GM19099 (cell line): Measurements from ENCODE around the gene ARL6IP5.

Source experiments
- POLR2A ChIP-seq: IDR thresholded peaks from 3 replicates; pipeline ENCODE4 v1.6.1; 2011; ENCODE audit warnings: low read depth; ENCODE audit not compliant: insufficient read length; ENCODE audit errors: extremely low read depth

The ARL6IP5 gene

DNA sequence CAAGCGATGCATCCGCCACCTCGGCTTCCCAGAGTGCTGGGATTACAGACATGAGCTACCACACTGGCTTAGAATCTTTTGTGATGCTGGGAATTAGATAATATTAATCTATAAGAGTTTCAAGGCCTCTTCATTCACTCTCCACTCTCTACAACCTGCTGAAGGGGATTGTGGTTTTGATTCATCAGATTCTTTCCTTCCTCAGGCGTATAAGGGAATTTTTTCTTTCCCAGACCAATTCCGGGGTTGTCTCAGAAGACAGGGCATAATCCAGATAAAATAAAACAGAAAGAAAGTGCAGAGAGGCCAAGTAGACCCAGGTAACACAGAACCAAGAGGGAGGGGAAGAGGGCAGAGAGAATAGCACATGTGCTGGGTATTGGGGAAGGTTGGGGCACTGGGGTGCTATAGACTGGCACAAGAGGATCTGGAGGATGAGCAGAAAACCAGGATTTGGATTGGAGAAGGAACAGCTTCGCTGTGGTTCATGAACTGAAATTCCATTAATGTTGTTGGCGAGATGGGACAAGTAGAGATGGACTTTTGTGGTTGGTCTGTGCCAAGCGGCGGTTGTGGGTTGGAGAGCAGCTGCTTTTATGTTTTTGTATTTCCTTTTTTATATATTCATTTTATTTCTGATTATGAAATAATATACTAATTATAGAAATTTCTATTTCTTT, 12.8 kb downstream of the ARL6IP5 start:
- TF ChIP-seq POLR2A = no peak

DNA sequence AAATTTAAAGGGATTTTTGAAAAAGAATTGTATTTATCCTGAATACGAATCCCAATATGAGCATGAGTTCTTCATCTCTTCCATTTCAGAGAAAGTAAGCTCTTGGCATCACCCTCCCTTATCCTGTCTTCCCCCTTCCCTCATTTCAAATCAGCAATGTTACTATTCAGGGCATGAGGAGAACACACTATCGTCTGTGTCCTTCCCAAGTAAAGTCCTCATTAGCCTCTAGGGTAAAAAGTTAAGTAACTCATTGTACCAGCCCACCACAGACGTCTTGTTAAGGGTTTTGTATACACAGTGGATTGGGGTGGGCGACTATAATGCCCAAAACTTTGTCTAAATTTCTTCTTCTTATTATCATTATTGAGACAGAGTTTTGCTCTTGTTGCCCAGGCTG, 14.8 kb downstream of the ARL6IP5 start:
- TF ChIP-seq POLR2A = no peak

DNA sequence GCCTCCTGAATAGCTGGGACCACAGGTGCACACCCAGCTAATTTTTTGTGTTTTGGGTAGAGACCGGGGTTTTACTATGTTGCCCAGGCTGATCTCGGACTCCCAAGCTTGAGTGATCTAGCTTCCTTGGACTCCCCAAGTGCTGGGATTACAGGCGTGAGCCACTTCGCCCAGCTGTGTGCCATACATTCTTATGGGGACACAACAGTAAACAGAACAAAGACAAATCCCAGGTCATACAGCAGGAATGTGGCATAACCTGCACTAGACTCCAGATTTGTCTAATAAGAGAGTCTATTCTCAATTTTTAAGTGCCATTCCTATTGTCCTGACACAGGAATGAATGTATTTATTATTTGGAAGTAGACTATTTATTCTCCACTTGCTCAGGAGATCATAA, 17.6 kb downstream of the ARL6IP5 start:
- no peak for TF ChIP-seq POLR2A

DNA sequence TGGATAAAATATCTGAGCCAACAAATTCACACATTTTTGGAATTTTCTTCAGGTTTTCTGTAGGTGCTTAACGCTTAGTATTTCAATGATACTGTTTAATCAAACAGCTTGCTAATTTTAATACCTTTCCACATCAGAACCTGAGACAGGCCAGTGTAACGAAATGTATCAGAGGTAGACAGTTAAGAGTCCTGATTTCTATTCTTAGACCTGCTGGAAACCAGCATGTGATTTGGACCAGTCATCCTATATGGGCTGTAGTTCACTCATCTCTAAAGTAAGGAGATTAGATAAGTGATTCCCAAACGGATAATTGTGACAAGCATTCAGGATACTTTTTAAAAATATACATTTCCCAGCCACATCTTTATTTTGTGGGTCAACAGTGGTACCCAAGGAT, 18.4 kb downstream of the ARL6IP5 start:
- no peak for TF ChIP-seq POLR2A

DNA sequence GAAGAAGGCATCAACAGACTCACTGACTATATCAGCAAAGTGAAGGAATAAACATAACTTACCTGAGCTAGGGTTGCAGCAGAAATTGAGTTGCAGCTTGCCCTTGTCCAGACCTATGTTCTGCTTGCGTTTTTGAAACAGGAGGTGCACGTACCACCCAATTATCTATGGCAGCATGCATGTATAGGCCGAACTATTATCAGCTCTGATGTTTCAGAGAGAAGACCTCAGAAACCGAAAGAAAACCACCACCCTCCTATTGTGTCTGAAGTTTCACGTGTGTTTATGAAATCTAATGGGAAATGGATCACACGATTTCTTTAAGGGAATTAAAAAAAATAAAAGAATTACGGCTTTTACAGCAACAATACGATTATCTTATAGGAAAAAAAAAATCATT, 19.8 kb downstream of the ARL6IP5 start:
- no peak for TF ChIP-seq POLR2A

DNA sequence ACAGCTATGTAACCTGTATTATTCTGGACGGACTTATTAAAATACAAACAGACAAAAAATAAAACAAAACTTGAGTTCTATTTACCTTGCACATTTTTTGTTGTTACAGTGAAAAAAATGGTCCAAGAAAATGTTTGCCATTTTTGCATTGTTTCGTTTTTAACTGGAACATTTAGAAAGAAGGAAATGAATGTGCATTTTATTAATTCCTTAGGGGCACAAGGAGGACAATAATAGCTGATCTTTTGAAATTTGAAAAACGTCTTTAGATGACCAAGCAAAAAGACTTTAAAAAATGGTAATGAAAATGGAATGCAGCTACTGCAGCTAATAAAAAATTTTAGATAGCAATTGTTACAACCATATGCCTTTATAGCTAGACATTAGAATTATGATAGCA, 20.6 kb downstream of the ARL6IP5 start:
- TF ChIP-seq POLR2A = no peak

DNA sequence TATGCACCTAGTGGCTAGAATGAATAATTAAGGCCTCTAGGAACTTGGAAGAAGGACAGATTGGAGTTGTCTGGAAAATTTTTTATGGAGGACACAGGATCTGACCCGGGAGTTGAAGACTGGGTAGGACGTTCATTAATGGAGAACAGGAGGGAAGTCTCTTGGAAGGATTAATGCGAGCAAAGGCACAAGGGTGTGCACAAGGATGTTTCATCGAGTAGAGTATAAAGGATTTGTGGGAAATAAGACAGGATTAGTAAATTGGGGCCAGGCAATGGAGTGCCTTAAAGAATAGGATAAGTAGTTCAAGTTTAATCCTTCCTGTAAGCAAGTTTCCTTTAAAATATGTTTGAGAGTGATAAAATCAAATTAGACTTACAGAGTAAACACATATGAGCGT, 23.1 kb downstream of the ARL6IP5 start:
- no peak for TF ChIP-seq POLR2A

DNA sequence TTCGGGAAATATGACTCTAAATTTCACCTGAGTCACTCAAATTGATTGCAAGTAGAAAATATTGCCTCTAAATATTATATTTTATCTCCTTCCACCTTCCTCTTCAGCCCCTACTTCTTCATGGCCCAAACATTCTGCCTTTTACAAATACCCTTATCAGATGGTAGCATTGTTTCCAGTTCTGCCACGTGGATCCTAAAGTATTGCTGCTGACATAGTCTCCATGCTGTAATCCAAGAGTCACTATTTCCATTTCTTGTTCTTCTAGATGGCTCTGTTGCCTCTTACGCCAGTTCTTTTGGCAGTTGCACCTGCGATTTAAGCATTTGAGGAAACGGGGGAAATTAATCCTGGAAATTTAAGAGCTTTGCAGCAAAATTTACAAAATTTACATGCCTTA, 24.1 kb downstream of the ARL6IP5 start:
- TF ChIP-seq POLR2A = no peak

DNA sequence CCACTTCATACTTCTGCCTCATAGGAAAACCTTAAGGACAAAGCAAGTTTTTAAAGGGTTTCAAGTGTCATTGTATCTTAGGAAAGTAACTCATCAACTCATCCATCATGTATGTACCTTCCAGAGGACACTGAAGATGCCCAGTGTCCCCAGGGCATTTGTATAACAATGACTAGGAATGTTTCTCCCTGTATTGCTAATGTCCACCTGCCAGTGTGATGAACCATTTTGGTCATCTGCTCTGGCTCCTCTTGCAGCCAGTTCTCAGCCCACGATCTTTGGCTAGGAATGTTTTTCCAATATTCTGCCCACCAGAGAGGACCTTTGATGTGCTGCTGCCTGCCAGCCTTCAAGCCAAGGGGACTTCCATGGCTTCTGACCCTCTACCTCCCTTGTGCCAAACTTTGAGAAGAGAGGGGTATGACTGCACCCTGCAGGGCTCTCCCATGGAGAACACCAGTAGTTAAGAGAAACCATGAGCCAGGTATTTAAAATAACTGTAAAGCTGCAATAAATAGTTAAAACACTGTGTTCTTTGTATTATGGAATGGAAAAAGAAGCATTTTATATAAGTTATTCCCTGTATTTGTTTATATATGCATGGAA, 26.3 kb downstream of the ARL6IP5 start:
- no peak for TF ChIP-seq POLR2A

DNA sequence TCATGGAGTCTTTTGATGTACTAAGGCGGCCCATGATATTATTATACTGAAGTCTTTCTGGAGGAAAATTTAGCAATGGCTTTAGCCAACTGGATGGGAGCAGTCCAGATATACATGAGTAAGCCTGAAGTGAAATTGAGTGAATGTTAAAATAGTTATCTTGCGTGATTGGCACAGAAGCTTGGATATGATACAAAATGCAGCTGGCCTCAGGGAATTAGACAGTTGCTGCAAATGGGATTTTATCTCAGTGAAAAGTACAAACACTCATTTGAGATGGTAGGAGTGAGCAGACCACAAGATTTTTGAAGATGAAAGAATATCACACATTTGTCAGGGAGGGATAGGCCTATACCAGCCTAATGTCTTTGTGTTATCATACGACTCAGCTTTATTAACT, 28.8 kb downstream of the ARL6IP5 start:
- TF ChIP-seq POLR2A = no peak

DNA sequence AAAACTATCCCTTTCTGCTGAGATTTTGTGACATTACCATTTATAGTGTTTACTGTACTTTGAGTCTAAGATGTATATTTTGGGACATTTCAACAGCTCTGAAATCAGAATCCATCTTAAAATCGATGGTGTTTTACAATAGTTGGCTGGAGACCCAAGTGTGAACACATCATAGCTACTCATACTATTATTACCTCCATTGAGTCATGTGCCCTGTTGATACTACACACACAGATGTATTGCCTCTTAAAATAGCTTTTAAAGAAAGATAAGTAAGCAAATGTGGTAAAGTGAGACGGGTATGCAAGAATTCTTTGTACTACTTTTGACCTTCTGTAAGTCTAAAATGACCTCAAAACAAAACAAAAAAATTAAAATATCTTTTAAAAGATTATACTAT, 31.0 kb downstream of the ARL6IP5 start:
- TF ChIP-seq POLR2A = no peak

DNA sequence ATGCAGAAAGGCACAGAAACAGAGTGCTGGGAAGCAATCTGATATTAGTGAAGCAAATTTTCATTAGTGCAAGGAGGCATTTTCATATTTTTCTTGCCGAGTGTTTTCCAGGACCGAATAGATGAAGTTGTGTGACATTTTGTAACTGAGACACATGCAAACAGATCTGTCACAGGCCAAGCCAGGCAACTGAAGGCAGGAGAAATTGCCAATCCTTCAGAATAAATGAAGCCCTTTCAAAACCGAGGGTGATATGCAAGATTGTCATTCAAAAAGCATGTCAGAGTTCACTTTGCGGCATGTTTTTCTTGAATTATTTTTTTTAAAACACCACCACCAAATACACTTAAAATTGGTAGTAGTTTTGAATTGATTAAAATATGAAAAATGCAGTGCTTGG, 31.4 kb downstream of the ARL6IP5 start:
- no peak for TF ChIP-seq POLR2A

DNA sequence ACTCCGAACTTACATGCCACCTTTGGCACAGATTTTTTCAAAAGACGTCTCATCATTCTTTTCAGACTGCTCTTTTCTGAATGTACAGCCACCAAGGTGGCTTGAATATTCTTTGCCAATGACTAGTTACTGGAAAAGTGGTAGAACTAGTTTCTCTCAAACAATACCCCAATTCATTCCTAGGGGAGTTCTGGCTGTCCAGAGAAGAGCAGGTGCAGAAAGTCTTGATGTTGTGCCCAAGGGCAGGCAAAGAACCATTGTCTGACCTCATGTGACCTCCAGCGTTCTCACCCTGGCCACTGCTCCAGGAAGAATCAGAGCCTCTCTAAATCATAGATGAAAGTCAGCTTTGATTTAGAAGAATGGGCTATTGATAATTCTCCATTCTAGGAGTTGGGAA, 32.2 kb downstream of the ARL6IP5 start:
- TF ChIP-seq POLR2A = no peak

DNA sequence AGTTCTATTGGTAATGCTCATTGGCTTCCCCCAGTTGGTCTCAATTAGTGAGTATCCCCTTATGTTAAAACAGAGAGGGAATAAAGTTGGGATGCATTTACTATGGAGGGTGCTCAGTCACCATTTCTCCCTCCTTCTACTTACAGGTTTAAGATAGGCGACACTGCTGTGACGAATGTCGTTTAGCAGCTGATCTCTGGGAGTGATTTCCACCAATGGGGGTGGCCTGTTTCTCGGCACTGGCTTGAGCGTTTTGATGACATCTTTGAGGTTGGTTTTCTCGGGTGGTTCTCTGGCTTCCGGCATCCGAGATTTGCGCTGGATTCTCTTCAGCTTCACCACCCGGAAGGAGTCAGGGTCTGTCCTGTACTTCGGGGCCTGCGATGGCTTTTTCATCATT, 33.8 kb downstream of the ARL6IP5 start:
- no peak for TF ChIP-seq POLR2A

DNA sequence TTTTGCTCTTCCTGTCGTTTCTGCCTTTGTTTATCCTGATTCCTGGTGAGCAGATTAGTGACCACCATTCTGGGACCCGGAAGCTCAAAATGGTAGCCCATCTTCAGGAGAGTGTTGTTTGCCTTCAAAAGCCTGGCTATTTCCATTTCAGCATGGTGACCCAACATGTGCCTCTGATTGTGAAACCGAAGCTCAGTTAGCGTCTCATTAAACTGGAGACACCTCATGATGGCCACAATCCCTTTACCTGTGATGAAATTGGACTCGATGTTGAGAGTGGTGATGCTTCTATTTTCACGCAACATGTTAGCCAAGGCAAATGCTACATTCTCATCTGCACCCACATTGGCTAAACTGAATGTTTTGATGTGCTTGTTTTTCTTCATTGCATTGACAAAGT, 34.4 kb downstream of the ARL6IP5 start:
- no peak for TF ChIP-seq POLR2A

DNA sequence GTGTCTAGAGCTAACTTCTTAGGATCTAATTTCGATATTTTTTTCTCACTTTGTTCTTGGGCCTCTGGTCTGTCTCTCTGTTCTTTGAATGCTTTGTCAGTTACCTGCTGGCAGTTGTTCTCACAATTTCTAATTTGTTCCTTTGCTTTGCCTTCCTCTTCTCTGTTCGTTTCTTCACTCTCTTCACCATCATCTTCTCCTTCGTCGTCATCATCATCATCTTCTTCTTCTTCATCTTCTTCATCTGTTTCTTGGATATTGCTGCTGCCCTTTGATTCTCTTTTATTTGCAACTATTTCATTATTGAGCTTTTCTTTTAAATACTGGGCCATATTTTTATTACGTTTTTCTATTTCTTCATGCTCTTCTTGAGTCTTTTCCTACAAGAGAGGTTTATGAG, 34.9 kb downstream of the ARL6IP5 start:
- TF ChIP-seq POLR2A = no peak
